Endothelial cell of umbilical vein (primary cell): Measurements from ENCODE around the gene SLC44A3. TPM values are rescaled to one million over a fixed set of nuclear protein-coding genes. Genes with fewer than 3 reads are reported as not detected.

Source experiments
- BruUV-seq: library from RNA; stranded (reverse); fragments of 400-500 nt; replicated peaks from 2 replicates; lab custom pipeline; 2021; lab: Mats Ljungman, UMichigan
- CTCF ChIA-PET: fragments of 300-600, 350-600 bp; sonication (Branson Sonifier 250); formaldehyde crosslinking; loops from one replicate; lab custom pipeline; 2021; ENCODE audit warnings: antibody characterized with exemption, inconsistent platforms; lab: Charles Lee
- POLR2A ChIA-PET: fragments of 300-600, 350-600 bp; sonication (Branson Sonifier 250); formaldehyde crosslinking; loops from one replicate; lab custom pipeline; 2021; ENCODE audit warnings: antibody characterized with exemption, inconsistent platforms; lab: Charles Lee
- DNase-seq: peaks from one replicate; pipeline ENCODE4 v3.0.0-alpha.2; 2011; ENCODE audit warnings: low read depth, low spot score
- FAIRE-seq: peaks from 2 replicates; lab custom pipeline; 2011; peaks lifted over from hg19 to GRCh38; lab: Jason Lieb, UNC
- H2AFZ ChIP-seq: 2 replicates; pipeline ENCODE4 v1.6.0; 2012; ENCODE audit warnings: low read depth, low read length, control low read depth, inconsistent platforms
- H3K27ac ChIP-seq: 2 replicates; pipeline ENCODE4 v1.5.1; 2011; ENCODE audit warnings: low read depth, mild to moderate bottlenecking, control low read depth, low read length, moderate library complexity; ENCODE audit not compliant: insufficient read depth
- H3K27me3 ChIP-seq, 2 experiments: 2 replicates each; pipeline versions ENCODE4 v1.6.0 to v1.6.1; 2011; ENCODE audit warnings: low read length in 2 of 2, mixed read lengths in 1 of 2; ENCODE audit not compliant: control insufficient read depth in 2 of 2, insufficient read depth in 2 of 2
- H3K36me3 ChIP-seq, 2 experiments: 2 replicates in 1 of 2; 3 replicates in 1 of 2; pipeline ENCODE4 v1.5.1; 2011; ENCODE audit warnings: low read length in 2 of 2, mild to moderate bottlenecking in 1 of 2, moderate library complexity in 1 of 2; ENCODE audit not compliant: control insufficient read depth in 2 of 2, insufficient read depth in 2 of 2; ENCODE audit errors: extremely low read depth in 1 of 2
- H3K4me1 ChIP-seq: 3 replicates; pipeline ENCODE4 v1.5.1; 2011; ENCODE audit warnings: mild to moderate bottlenecking, low read length; ENCODE audit not compliant: control insufficient read depth, insufficient read depth; ENCODE audit errors: extremely low read depth
- H3K4me2 ChIP-seq: 2 replicates; pipeline ENCODE4 v1.6.1; 2011; ENCODE audit warnings: low read length, control low read depth, mixed read lengths; ENCODE audit not compliant: insufficient read depth
- H3K4me3 ChIP-seq, 3 experiments: fragments of 200-600 bp in 1 of 3; sonication (generic), shearing (Covaris generic) in 1 of 3; replicated peaks in 1 of 3; 2 replicates each; pipeline ENCODE4 v1.5.1; 2011 to 2016; ENCODE audit warnings: control low read depth in 3 of 3, low read length in 3 of 3, mild to moderate bottlenecking in 2 of 3, inconsistent platforms in 1 of 3, low read depth in 1 of 3, moderate library complexity in 1 of 3; ENCODE audit not compliant: insufficient read depth in 1 of 3
- H3K79me2 ChIP-seq: 2 replicates; pipeline ENCODE4 v1.6.0; 2012; ENCODE audit warnings: low read length, inconsistent platforms; ENCODE audit not compliant: control insufficient read depth, insufficient read depth
- H3K9ac ChIP-seq: replicated peaks from 2 replicates; pipeline ENCODE3; 2011; ENCODE audit warnings: low read length, control low read depth; ENCODE audit not compliant: insufficient read depth; ENCODE audit errors: extremely low read depth
- H3K9me1 ChIP-seq: replicated peaks from 3 replicates; pipeline ENCODE4 v1.6.0; 2011; ENCODE audit warnings: mild to moderate bottlenecking, low read length; ENCODE audit not compliant: control insufficient read depth, insufficient read depth; ENCODE audit errors: extremely low read depth
- H3K9me3 ChIP-seq: replicated peaks from 2 replicates; pipeline ENCODE4 v1.5.1; 2012; ENCODE audit warnings: low read length, inconsistent platforms; ENCODE audit not compliant: control insufficient read depth, insufficient read depth
- H4K20me1 ChIP-seq: replicated peaks from 2 replicates; pipeline ENCODE3; 2011; ENCODE audit warnings: mild to moderate bottlenecking, low read length; ENCODE audit not compliant: control insufficient read depth, insufficient read depth; ENCODE audit errors: extremely low read depth
- CTCF ChIP-seq, 2 donors: IDR thresholded peaks; 1 replicate in 1 of 2; 2 replicates in 1 of 2; pipeline ENCODE4 v1.5.1; 2011; ENCODE audit warnings: low read length in 2 of 2, mild to moderate bottlenecking in 2 of 2, moderate library complexity in 2 of 2, control low read depth in 1 of 2, inconsistent platforms in 1 of 2, low read depth in 1 of 2; ENCODE audit not compliant: insufficient read depth in 1 of 2; ENCODE audit errors: extremely low read depth in 1 of 2
- EZH2 ChIP-seq: IDR thresholded peaks from 2 replicates; pipeline ENCODE4 v1.6.1; 2012; ENCODE audit warnings: borderline replicate concordance, low read depth, mild to moderate bottlenecking, moderate library complexity, low read length, inconsistent platforms; ENCODE audit not compliant: severe bottlenecking
- FOS ChIP-seq: IDR thresholded peaks from 2 replicates; pipeline ENCODE4 v1.6.1; 2011; ENCODE audit warnings: mild to moderate bottlenecking, low read length, moderate library complexity, borderline replicate concordance; ENCODE audit not compliant: insufficient read depth
- GATA2 ChIP-seq: IDR thresholded peaks from 2 replicates; pipeline ENCODE4 v1.7.0; 2011; ENCODE audit warnings: low read depth, mild to moderate bottlenecking, moderate library complexity, mixed read lengths, low read length; ENCODE audit not compliant: insufficient read length, insufficient read depth
- JUN ChIP-seq: IDR thresholded peaks from 2 replicates; pipeline ENCODE4 v1.6.1; 2011; ENCODE audit warnings: borderline replicate concordance, low read depth; ENCODE audit not compliant: insufficient read length, insufficient read depth
- MAX ChIP-seq: IDR thresholded peaks from 2 replicates; pipeline ENCODE4 v1.6.1; 2011; ENCODE audit not compliant: insufficient read depth, insufficient read length
- MYC ChIP-seq: IDR thresholded peaks from one replicate; pipeline ENCODE4 v1.6.1; 2011; ENCODE audit warnings: mild to moderate bottlenecking, low read depth, low read length
- POLR2A ChIP-seq: IDR thresholded peaks from 2 replicates; pipeline ENCODE4 v1.6.1; 2012; ENCODE audit warnings: low read depth, mild to moderate bottlenecking, control low read depth, low read length
- POLR2AphosphoS5 ChIP-seq: IDR thresholded peaks from 2 replicates; pipeline ENCODE4 v1.6.1; 2012; ENCODE audit warnings: low read depth, mild to moderate bottlenecking, control low read depth, low read length, moderate library complexity; ENCODE audit not compliant: insufficient read depth
- dilution Hi-C: fragments of 300-500 bp; cut with MboI; formaldehyde crosslinking; loops from one replicate; pipeline ENCODE4 v1.15.0; 2019; ENCODE audit warnings: low sequenced_read_pairs; ENCODE audit not compliant: extremely low pct_ligation_motif_present
- intact Hi-C: fragments of 100-400 bp; cut with micrococcal nuclease; formaldehyde crosslinking; loops from one replicate; pipeline ENCODE4 v1.10.0; 2022
- polyA plus RNA-seq, 4 experiments: library from polyadenylated mRNA; depleted of rRNA in 3 of 4; stranded (reverse) in 3 of 4; unstranded in 1 of 4; fragments of >200 nt; gene quantifications; 2 replicates each; pipeline versions ENCODE4 v1.2.1 to v1.2.3, GENCODE V29; 2011 to 2012; ENCODE audit warnings: missing spikeins in 1 of 4
- total RNA-seq: library from RNA; stranded (reverse); gene quantifications from 2 replicates; pipeline ENCODE4 v1.2.3, GENCODE V29; 2021

The SLC44A3 gene
- total and polyA plus RNA-seq, 2 donors (not counting 3 experiments of a cell fraction or from before 2014, with no cell fraction given): 0.29 to 0.42 TPM

- Histone ChIP-seq H3K9me1 (no peaks in the 10 kb centered on the region), H3K4me1 (peaks cover 48% of the 10 kb centered on the region), H3K4me3 (peak overlapping the region; percentile 22 to 75 (median 56)), H3K27ac (peak overlapping the region; percentile 77), H2AFZ (peak overlapping the region; percentile 86), H3K9ac (peak overlapping the region; percentile 76), H3K9me3 (no peaks in the 10 kb centered on the region), H3K4me2 (peak overlapping the region; percentile 42), H3K79me2 (peaks cover 39% of the 10 kb centered on the region), H3K36me3 (no peaks in the 10 kb centered on the region), H4K20me1 (peaks cover 4% of the 10 kb centered on the region), H3K27me3 (no peaks in the 10 kb centered on the region)
- TF ChIP-seq JUN (no peak), POLR2A (peak; percentile 8)
- DNase-seq: no peak
- dilution Hi-C loops: no loop called here
- ChIA-PET CTCF (interaction anchor here (1.0 to 2.9 kb wide), 7 partner anchors 10 to 116 kb away, joined by 3 to 42 read pairs (median 16); no protein-coding TSS in a partner anchor), POLR2A (interaction anchor here (1.0 kb wide), 3 partner anchors 73 to 114 kb away, joined by 3 to 6 read pairs (median 3); no protein-coding TSS in a partner anchor)
- FAIRE-seq: no peak
- TSS peak; percentile 29 for BruUV-seq
- intact Hi-C loops: loop anchor here (1.0 to 5.0 kb wide), 6 partner anchors 8 to 120 kb away; no protein-coding TSS in a partner anchor
Observed at GRCh38 chr1:94927405-94928175, 107.4 kb downstream of the SLC44A3 start.

- Histone ChIP-seq H3K27ac (no peak overlapping the region), H3K4me1 (peaks cover 40% of the 10 kb centered on the region), H2AFZ (no peak overlapping the region), H3K4me2 (peak overlapping the region; percentile 42), H3K9ac (peak overlapping the region; percentile 76), H3K9me3 (no peaks in the 10 kb centered on the region), H4K20me1 (peaks cover 4% of the 10 kb centered on the region), H3K36me3 (no peaks in the 10 kb centered on the region), H3K9me1 (no peaks in the 10 kb centered on the region), H3K79me2 (peaks cover 30% of the 10 kb centered on the region), H3K4me3 (peak overlapping the region in 1 of 3 experiments; percentile 56), H3K27me3 (no peaks in the 10 kb centered on the region)
- no peak for FAIRE-seq
- ChIA-PET POLR2A (no interaction called here), CTCF (interaction anchor here (1.3 to 2.9 kb wide), 6 partner anchors 9 to 115 kb away, joined by 3 to 42 read pairs (median 20); no protein-coding TSS in a partner anchor)
- dilution Hi-C loops (no loop called here), intact Hi-C loops (loop anchor here (5.0 kb wide), 1 partner anchor 121 kb away; no protein-coding TSS in a partner anchor)
- BruUV-seq: no TSS peak
- TF ChIP-seq EZH2: no peak
- TF ChIP-seq FOS: no peak
- TF ChIP-seq MAX: no peak
- TF ChIP-seq JUN: no peak
- no peak for TF ChIP-seq CTCF (IDR thresholded peaks at IDR 0.05; ENCODE audit: extremely low read depth in 1 of 2, insufficient read depth in 1 of 2, low read depth in 1 of 2, low read length in 2 of 2)
- TF ChIP-seq GATA2: no peak
- TF ChIP-seq MYC: no peak
- no peak for TF ChIP-seq POLR2AphosphoS5
- no peak for TF ChIP-seq POLR2A
- no peak for DNase-seq
Observed at GRCh38 chr1:94928293-94928939, 108.3 kb downstream of the SLC44A3 start.
